ACC112 (cell line): ENCODE data around the gene KRT6B.
"Not testable (repeated sequence)": the region's sequence is repeated elsewhere in the genome, so short reads cannot be mapped to it uniquely, and the experiment has no call there.

Experiments
- H2AFZ ChIP-seq: fragments of 200-600 bp; sonication (generic); one replicate; pipeline ENCODE4 v1.6.0; 2017; ENCODE audit warnings: antibody characterized with exemption, low read length; ENCODE audit not compliant: unreplicated experiment
- H3K27ac ChIP-seq: fragments of 200-600 bp; sonication (generic); 2 replicates; pipeline ENCODE4 v1.5.1; 2014; ENCODE audit warnings: low read depth, mild to moderate bottlenecking, antibody characterized with exemption, low read length, moderate library complexity
- H3K27me3 ChIP-seq: fragments of 200-600 bp; sonication (generic); 2 replicates; pipeline ENCODE4 v1.6.1; 2014; ENCODE audit warnings: mild to moderate bottlenecking, antibody characterized with exemption, low read length, moderate library complexity, mixed read lengths; ENCODE audit not compliant: insufficient read depth
- H3K36me3 ChIP-seq: fragments of 200-600 bp; sonication (generic); 2 replicates; pipeline ENCODE4 v1.6.1; 2016; ENCODE audit warnings: mild to moderate bottlenecking, antibody characterized with exemption, low read length, moderate library complexity, mixed read lengths; ENCODE audit not compliant: insufficient read depth
- H3K4me1 ChIP-seq: fragments of 200-600 bp; sonication (generic); one replicate; pipeline ENCODE4 v1.6.1; 2016; ENCODE audit warnings: low read length, mixed read lengths; ENCODE audit not compliant: insufficient read depth, unreplicated experiment, control insufficient read depth
- H3K4me3 ChIP-seq: fragments of 200-600 bp; sonication (generic); 2 replicates; pipeline ENCODE4 v1.5.1; 2014; ENCODE audit warnings: mild to moderate bottlenecking, low read depth, low read length
- H3K79me2 ChIP-seq: fragments of 200-600 bp; sonication (generic); one replicate; pipeline ENCODE4 v1.6.0; 2016; ENCODE audit warnings: low read length; ENCODE audit not compliant: control insufficient read depth, unreplicated experiment, insufficient read depth

The KRT6B gene

DNA sequence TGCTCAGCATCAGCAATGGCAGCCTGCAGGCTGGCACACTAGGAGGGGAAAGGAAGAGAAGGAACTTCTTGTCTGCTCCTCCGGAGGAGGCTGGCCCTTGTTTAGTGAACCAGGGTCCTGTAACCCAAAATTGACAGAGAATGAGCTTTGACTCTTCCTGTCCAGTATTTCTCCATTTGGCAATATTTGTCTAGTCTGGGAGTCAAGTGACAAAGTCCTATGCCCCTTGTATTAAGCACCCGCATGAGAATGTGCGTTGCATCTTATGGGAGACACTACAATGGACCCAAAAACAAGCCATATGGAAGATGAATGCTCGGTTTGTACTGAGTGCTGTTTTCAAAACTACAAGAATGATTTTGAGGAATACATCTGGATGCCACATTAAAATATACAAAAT lies 17.9 kb upstream of the KRT6B start:
- H3K27me3 ChIP-seq = no peaks in the 10 kb centered on the region
- no peaks in the 10 kb centered on the region for H3K79me2 ChIP-seq
- no peak overlapping the region for H3K4me3 ChIP-seq
- H2AFZ ChIP-seq = no peak overlapping the region
- H3K36me3 ChIP-seq = no peaks in the 10 kb centered on the region
- H3K27ac ChIP-seq = no peak overlapping the region
- no peaks in the 10 kb centered on the region for H3K4me1 ChIP-seq

DNA sequence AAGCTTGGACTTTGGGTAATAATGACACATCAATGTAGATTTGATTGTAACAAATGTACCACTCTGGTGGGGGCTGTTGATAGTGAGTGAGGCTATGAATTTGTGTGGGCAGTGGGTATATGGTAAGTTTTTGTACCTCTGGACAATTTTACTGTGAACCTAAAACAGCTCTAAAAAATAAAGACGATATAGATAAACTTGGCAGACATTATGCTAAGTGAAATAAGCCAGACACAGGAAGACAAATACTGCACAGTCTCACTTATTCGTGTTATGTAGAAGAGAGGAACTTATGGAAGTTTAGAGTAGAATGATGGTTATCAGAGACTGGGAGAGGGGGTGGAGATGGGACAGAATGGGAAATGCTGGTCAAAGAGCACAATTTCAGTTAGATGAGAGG lies 13.0 kb upstream of the KRT6B start:
- no peak overlapping the region for H3K4me3 ChIP-seq
- no peak overlapping the region for H2AFZ ChIP-seq
- H3K27me3 ChIP-seq = no peaks in the 10 kb centered on the region
- H3K36me3 ChIP-seq = no peaks in the 10 kb centered on the region
- H3K27ac ChIP-seq = no peak overlapping the region
- no peaks in the 10 kb centered on the region for H3K4me1 ChIP-seq
- H3K79me2 ChIP-seq = no peaks in the 10 kb centered on the region

DNA sequence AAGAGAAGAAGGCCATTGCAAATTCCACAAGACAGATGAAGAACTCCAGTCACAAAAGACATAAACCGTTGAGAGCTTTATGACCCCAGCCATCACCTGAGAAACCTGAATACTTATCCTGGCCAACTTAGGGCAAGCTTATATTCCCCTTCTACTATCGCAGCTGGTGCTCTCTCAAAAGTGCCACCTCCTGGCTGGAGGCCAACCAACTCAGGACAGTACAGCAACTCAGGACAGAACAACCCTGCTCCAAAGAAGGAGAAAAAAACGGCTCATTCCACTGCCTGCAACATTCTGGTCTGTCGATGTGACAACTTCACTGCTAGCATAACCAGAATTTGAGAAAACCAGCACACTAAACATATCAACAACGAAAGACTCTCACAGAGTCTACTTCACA lies 9.7 kb upstream of the KRT6B start:
- H3K79me2 ChIP-seq = no peaks in the 10 kb centered on the region
- H3K36me3 ChIP-seq = no peaks in the 10 kb centered on the region
- no peak overlapping the region for H2AFZ ChIP-seq
- H3K4me3 ChIP-seq = no peak overlapping the region
- H3K27ac ChIP-seq = no peak overlapping the region
- H3K4me1 ChIP-seq = no peaks in the 10 kb centered on the region
- no peaks in the 10 kb centered on the region for H3K27me3 ChIP-seq

DNA sequence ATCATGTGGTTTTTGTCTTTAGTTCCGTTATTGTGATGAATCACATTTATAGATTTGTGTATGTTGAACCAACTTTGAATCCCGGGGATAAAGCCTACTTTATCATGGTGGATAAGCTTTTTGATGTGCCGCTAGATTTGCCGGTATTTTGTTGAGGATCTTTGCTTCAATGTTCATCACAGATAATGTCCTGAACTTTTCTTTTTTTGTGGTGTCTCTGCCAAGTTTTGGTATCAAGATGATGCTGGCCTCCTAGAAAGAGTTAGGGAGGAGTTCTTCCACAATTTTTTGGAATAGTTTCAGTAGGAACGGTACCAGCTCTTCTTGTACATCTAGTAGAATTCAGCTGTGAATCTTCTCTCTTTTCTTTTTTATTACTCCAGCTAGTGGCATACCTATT lies 6.9 kb upstream of the KRT6B start:
- no peak overlapping the region for H3K4me3 ChIP-seq
- no peaks in the 10 kb centered on the region for H3K36me3 ChIP-seq
- no peak overlapping the region for H3K27ac ChIP-seq
- peaks cover 13% of the 10 kb centered on the region for H3K4me1 ChIP-seq
- no peaks in the 10 kb centered on the region for H3K27me3 ChIP-seq
- H2AFZ ChIP-seq = no peak overlapping the region
- H3K79me2 ChIP-seq = no peaks in the 10 kb centered on the region

DNA sequence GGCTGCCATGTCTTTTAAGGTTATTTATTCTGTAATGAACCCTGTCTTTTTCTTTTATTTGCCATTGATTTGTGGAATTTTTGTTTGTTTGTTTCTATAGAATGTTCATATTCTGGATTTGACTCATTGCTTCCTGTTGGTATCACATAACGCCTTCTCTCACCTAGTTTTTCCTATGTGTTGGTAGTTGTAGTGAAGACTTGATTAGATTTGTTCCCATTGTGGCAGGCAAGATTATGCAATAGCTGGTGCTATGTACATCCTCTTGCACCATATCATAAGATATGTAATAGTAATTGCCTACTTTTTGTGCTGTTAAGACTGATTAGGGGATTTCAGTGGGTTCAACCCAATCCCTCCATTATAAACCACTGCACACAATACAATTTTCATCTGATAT lies 3.9 kb upstream of the KRT6B start:
- no peaks in the 10 kb centered on the region for H3K79me2 ChIP-seq
- peak overlapping the region; percentile 6; the same call in 1 of the 2 replicates for H3K27ac ChIP-seq
- H3K4me3 ChIP-seq = no peak overlapping the region
- peaks cover 13% of the 10 kb centered on the region for H3K4me1 ChIP-seq
- no peaks in the 10 kb centered on the region for H3K27me3 ChIP-seq
- no peaks in the 10 kb centered on the region for H3K36me3 ChIP-seq
- no peak overlapping the region for H2AFZ ChIP-seq

DNA sequence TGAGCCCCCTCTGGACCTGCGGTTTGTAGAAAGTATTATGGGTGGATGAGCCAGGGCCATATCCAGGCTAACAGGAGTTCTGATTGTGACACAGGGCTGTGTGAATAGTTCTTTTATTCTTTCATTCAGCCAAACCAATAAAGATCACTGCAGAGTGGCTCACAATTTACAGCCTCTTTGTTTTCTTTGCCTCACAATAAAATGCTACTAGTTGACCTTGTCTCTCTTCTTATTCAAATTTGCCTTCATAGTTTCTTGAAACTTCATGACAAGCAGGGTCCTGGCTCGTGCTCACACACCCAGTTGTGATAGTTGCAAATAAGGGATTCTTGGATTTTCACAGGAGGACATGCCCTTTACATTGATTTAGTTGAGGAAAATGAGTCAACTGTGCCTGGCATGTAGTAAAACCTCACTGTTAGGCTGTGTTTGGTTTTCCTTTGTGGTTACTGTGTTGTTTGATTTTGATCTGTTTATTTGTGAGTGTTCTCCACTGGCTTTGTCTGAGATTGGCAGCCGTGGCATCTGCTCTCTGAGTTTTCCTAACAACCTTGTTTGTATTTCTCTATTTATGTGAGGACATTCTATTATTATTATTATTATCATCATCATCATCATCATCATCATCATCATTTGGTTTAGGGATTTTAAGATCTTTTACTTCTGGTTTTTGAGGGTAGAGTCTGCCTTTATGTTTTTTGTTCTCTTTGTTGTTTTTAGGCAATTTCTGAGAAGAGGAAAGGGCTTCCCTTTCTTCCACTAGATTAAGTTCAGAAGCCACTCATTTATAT lies 2.7 kb upstream of the KRT6B start:
- Histone ChIP-seq H3K79me2 (no peaks in the 10 kb centered on the region), H2AFZ (no peak overlapping the region), H3K4me1 (peaks cover 13% of the 10 kb centered on the region), H3K4me3 (no peak overlapping the region), H3K27me3 (no peaks in the 10 kb centered on the region), H3K36me3 (no peaks in the 10 kb centered on the region), H3K27ac (no peak overlapping the region)

DNA sequence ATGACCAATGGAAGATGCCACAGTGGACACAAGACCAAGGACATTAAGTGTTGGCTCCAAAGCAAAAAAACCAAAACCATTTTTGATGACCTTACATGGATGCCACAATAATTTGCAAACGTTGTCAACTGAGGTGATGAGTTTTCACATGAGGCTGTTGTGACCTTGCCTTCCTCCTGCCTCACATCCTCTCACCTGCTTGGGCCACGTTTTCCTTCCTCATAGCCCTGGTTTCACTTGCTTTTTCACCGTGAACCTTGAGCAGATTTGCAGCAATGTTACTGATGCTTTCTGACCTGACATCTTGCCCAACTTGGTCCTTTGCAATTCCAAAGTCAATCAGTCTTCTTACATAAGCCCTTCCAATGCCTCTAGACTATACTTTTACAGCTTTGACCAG lies 3.7 kb downstream of the KRT6B start:
- Histone ChIP-seq H3K27me3 (no peaks in the 10 kb centered on the region), H3K4me3 (no peak overlapping the region), H3K4me1 (peaks cover 4% of the 10 kb centered on the region), H2AFZ (no peak overlapping the region), H3K36me3 (no peaks in the 10 kb centered on the region), H3K27ac (no peak overlapping the region), H3K79me2 (no peaks in the 10 kb centered on the region)

DNA sequence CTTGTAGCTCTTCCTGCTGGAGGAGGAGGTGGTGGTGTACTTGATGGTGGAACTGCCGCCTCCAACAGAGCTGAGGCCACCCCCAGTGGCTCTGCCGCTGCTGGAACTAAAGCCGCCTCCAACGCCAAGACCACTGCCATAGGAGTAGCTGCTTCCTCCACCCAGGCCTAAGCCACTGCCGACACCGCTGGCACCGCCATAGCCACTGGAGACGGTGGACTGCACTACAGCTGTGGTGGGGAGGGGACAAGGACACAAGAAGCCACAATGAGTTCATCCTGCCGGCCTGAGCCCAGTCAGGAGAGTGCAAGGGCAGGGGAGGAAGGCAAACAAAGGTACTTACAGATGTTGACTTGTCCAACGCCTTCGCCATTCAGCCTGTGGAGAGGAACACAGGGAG lies 4.8 kb downstream of the KRT6B start:
- not testable (repeated sequence) for H2AFZ ChIP-seq, H3K79me2 ChIP-seq, H3K27me3 ChIP-seq, H3K36me3 ChIP-seq, H3K4me3 ChIP-seq, H3K27ac ChIP-seq
- peaks cover 14% of the 10 kb centered on the region for H3K4me1 ChIP-seq

DNA sequence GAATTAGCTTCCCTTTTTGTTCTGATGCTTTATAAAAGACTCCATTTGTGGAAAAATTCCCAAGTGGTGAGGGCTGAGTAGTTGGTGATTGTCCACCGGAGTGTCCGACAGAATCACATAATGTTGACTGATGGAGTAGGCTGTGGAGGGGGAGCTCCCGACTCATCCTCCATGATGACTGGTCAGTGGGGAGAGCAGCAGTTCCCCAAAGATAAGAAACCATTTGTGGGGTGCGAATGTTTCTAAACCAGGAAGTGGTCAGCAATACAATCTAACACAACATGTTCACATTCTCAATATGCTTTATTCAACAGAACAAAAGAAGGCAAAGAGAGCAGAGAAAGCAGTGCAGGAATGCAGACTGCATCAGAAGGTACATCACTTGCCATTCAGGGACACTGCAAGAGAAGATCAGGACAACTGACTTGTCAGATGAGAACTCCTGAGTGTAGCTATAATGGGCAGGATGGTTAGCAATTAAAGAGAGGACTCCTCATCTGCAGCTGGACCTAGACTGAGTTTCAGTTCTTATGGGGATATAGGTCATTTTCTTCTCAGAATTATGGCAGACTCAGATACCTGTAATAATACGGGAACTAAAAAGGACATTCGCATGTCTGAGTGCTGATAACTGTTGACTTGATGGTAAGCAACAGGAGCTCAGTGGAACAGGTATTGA lies 5.4 kb downstream of the KRT6B start:
- H2AFZ ChIP-seq = no peak overlapping the region
- H3K79me2 ChIP-seq = no peaks in the 10 kb centered on the region
- H3K27ac ChIP-seq = no peak overlapping the region
- no peaks in the 10 kb centered on the region for H3K27me3 ChIP-seq
- no peaks in the 10 kb centered on the region for H3K36me3 ChIP-seq
- H3K4me1 ChIP-seq = peaks cover 20% of the 10 kb centered on the region
- no peak overlapping the region for H3K4me3 ChIP-seq

DNA sequence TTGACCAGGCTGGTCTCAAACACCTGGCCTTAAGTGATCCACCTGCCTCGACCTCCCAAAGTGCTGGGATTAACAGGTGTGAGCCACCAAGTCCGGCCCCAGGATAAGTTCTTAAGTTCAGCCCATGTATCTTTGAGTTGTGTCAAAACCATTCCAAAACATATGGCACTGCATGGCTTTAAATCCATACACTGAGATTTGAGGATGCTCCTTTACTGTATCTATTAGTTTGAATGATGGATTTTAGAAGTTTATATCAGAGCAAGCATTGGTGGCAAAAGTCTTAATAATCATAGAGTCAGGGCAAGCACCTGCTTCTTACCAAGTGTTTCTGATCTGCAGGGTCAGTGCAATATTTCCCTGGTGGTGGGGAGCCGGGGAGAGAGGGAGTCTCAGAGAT lies 6.1 kb downstream of the KRT6B start:
- Histone ChIP-seq H3K27ac (no peak overlapping the region), H3K79me2 (no peaks in the 10 kb centered on the region), H3K4me1 (peaks cover 27% of the 10 kb centered on the region), H2AFZ (no peak overlapping the region), H3K36me3 (no peaks in the 10 kb centered on the region), H3K27me3 (no peaks in the 10 kb centered on the region), H3K4me3 (no peak overlapping the region)
